GM12872 (cell line): ENCODE results near the gene SPRR2A.
A peak's percentile ranks its signal among the peaks of the same experiment; 100 is the strongest.

Experiments used
- TF ChIP-seq, protein P1 (sequence below): IDR thresholded peaks from 3 replicates; pipeline ENCODE4 v1.5.1; 2011; ENCODE audit warnings: low read depth, mild to moderate bottlenecking, low read length, moderate library complexity; ENCODE audit not compliant: insufficient read depth

SPRR2A gene

DNA sequence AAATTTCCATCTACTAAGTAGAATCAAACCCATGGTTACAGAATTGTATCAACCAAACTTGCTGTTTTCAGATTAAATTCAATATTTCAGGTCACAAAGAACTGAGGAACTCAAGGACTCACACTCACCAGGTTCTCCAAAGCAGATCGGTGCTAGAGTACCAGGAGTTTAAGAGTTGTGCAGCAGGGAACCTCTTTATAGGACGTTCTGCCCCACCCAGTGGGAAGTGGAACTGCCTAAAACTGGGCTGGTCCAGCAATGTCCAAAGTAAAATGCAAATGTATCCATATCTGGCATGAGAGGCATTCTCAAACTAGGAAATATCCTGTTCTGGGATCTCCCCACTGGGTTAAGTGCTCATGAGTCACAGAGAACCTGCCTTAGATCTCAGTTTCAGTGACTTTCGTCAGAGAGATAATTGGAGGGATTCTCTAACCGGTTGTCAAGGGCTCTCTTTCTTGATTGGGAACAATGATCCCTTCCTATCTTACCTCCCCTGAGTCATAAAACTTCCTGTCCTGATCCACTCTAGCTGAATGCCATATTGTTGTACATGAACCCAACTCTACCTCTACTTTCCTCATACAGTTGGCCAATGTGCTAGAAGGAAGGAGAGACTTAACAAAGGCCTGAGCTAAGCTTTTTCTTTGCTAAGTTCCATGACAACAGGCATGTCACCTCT lies 16.2 kb downstream of the SPRR2A start, which contains the start of gene SPRR2D:
Gene SPRR2D, minus strand, starts transcription at position 171 of the 682 bp plus-strand sequence. CDS start 774 bp downstream, outside the sequence.
- TF ChIP-seq, protein P1, sequence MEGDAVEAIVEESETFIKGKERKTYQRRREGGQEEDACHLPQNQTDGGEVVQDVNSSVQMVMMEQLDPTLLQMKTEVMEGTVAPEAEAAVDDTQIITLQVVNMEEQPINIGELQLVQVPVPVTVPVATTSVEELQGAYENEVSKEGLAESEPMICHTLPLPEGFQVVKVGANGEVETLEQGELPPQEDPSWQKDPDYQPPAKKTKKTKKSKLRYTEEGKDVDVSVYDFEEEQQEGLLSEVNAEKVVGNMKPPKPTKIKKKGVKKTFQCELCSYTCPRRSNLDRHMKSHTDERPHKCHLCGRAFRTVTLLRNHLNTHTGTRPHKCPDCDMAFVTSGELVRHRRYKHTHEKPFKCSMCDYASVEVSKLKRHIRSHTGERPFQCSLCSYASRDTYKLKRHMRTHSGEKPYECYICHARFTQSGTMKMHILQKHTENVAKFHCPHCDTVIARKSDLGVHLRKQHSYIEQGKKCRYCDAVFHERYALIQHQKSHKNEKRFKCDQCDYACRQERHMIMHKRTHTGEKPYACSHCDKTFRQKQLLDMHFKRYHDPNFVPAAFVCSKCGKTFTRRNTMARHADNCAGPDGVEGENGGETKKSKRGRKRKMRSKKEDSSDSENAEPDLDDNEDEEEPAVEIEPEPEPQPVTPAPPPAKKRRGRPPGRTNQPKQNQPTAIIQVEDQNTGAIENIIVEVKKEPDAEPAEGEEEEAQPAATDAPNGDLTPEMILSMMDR, result no peak

DNA sequence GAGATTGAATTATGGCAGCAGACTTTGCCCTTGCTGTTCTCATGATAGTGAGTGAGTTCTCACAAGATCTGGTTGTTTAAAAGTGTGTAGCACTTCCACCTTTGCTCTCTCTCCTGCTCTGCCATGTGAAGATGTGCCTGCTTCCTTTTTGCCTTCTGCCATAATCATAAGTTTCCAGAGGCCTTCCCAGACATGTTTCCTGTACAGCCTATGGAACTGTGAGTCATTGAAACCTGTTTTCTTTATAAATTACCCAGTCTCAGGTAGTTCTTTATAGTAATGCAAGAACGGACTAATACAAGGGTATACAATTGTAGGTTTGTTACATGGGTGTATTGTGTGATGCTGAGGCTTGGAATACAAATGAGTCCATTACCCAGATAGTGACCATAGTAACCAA lies 22.1 kb downstream of the SPRR2A start:
- TF ChIP-seq, protein P1, result no peak

DNA sequence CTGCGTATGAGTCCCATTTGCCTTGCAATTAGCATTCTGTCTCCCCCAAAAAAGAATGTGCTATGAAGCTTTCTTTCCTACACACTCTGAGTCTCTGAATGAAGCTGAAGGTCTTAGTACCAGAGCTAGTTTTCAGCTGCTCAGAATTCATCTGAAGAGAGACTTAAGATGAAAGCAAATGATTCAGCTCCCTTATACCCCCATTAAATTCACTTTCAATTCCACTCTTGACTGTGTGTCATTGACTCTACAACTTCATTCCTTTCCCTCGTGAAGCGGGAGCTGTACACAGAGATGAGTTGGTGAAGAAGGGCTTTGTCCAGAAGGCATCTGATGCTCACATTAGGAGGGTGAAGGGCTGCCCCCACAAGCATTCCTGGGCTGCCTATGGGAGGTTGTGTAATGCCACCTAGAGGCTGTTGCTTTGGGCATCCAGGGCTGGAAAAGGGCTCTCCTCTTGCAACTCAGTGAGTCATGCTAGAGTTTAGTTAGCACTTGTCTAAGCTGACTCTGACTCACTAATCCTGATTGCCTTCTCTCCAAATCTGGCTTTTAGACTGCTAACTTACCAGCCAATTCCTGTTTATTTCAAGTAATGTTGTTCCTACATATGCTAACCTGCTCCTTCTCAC lies 24.5 kb downstream of the SPRR2A start:
- TF ChIP-seq, protein P1, result peak; percentile 51; the same call in 2 of the 3 replicates

DNA sequence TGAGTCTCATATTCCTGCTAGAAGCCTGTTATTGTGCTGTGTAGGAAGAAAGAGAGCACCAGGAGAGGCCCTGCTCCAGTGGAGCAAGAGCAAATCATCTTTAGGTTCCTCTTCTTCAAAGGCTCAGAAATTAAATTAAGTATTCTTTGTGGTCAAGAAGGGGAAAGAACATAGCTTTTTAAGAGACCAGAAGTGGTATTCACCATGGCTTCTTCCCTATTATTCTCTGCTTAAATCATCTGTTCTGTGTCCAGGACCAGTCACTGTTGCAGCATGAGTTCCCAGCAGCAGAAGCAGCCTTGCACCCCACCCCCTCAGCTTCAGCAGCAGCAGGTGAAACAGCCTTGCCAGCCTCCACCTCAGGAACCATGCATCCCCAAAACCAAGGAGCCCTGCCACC lies 25.2 kb downstream of the SPRR2A start:
- TF ChIP-seq, protein P1, result no peak

DNA sequence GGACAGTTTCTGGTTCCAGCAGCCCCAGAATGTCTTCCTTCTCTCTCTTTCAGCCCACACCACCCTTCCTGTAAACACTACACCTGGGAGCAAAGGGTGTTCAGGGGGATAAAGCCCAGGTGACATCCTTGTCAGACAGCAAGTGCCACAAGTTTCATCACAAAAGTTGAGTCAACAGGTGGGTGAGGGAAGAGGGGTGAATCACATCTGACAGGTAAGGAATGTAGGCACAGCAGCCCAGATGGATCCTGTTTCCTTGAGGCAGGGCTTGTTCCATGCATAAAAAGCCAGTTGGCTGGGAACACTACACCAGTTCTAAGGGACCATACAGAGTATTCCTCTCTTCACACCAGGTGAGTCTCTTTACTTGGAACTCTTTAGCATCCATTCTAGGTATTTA lies 26.4 kb downstream of the SPRR2A start, which contains the start of gene SPRR1B:
Gene SPRR1B, plus strand, starts transcription at position 309 of the 400 bp plus-strand sequence. CDS start 1,143 bp downstream, outside the sequence.
- TF ChIP-seq, protein P1, result no peak

DNA sequence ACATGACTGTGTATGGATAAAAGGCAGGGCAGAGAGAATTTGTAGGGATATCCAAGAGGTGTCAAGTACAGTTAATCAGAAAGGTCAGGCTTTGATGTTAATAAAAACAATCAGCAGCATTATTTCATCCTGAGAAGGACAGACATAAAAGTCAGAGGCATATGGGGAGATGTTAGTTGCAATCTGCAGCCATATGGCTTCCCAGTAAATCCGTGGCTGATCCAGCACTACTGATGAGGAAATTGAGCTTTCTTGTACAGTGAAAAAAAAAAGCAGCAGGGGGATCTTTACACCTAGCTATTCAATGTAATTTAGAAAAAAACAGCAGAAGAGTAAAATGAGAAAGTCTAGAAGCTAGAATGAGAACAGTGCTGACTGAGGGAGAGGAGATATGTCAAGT lies 28.5 kb downstream of the SPRR2A start:
- TF ChIP-seq, protein P1, result no peak

DNA sequence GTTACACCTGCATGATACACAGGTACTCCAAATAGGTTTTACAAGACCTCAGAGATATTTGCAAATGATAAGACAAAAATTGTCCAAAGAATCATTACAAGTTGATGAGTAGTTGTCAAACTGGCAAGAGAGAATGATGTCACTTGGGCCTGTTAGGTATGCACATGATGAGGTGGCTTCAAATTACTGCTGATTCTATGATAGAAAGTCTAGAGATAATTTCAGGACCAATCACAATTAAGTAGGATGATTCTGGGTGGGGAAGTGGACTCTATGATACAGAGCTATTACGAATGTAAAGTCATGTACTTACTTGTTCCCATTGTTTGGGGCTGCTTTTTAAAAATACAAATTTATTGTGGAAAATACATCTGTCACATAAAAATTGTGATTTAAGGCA lies 31.5 kb downstream of the SPRR2A start:
- TF ChIP-seq, protein P1, result no peak
